ENCODE results near the gene POLR3B. TPM values are rescaled to one million over a fixed set of nuclear protein-coding genes. Genes with fewer than 3 reads are reported as not detected.

Gene POLR3B
- polyA plus RNA-seq, 1 donor (not counting 4 experiments of a cell fraction or from before 2014, with no cell fraction given), result 13.9 TPM

DNA sequence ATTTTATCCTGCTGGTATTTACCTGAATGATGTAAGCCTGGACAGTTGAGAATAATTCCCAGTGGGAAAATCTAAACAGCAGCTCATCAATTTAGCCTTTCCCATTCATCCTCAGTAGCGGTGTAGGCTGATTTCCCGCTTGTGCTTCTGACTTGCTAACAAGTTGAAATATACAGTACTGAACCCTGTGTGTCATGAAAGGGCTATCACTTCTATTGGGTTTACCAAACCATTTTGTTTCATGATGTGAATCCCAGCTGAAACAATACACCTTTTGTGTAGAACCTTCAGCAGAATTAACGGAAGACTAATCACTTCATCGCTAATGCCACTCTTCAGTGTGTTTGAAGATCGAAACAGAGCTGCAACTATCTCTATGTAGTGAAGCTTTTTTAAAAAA lies 88.4 kb downstream of the POLR3B start:
- H3K36me3 ChIP-seq (ENCODE audit: control insufficient read depth in 2 of 2, extremely low read depth in 1 of 2, insufficient read depth in 2 of 2, low read length in 2 of 2), result peaks cover 0 to 5% of the 10 kb centered on the region in 2 experiments
- no peak overlapping the region for H3K9ac ChIP-seq (ENCODE audit: control insufficient read depth, extremely low read depth, insufficient read depth, low read length)
- H3K27me3 ChIP-seq (ENCODE audit: control insufficient read depth, extremely low read depth, insufficient read depth, low read length), result no peaks in the 10 kb centered on the region
- H4K20me1 ChIP-seq (ENCODE audit: control insufficient read depth, extremely low read depth, insufficient read depth, low read length), result no peaks in the 10 kb centered on the region
- no peak overlapping the region for H3K4me3 ChIP-seq (ENCODE audit: control insufficient read depth in 2 of 3, extremely low read depth in 1 of 3, insufficient read depth in 2 of 3, low read depth in 1 of 3, low read length in 3 of 3)
- H3K4me2 ChIP-seq (ENCODE audit: control insufficient read depth, extremely low read depth, insufficient read depth, low read depth, low read length), result no peak overlapping the region
- no peaks in the 10 kb centered on the region for H3K79me2 ChIP-seq (ENCODE audit: control insufficient read depth, insufficient read depth, low read length)
- H3K9me1 ChIP-seq (ENCODE audit: control insufficient read depth, extremely low read depth, insufficient read depth, low read length), result no peaks in the 10 kb centered on the region
- H3K27ac ChIP-seq (ENCODE audit: control insufficient read depth, insufficient read depth, low read length), result no peak overlapping the region
- FAIRE-seq (no peak), DNase-seq (ENCODE audit: low read depth, low spot score) (no peak)
- H3K4me1 ChIP-seq (ENCODE audit: control insufficient read depth, extremely low read depth, insufficient read depth, low read length), result no peaks in the 10 kb centered on the region
- H2AFZ ChIP-seq (ENCODE audit: control insufficient read depth, low read length), result no peak overlapping the region
- no peaks in the 10 kb centered on the region for H3K9me3 ChIP-seq (ENCODE audit: control insufficient read depth, low read depth, low read length)
- dilution Hi-C loops (cut with MboI; ENCODE audit: extremely low pct_ligation_motif_present, low sequenced_read_pairs), result no loop called here
- no peak for TF ChIP-seq EZH2 (IDR thresholded peaks at IDR 0.05; ENCODE audit: low read length)
- TF ChIP-seq, protein P1, sequence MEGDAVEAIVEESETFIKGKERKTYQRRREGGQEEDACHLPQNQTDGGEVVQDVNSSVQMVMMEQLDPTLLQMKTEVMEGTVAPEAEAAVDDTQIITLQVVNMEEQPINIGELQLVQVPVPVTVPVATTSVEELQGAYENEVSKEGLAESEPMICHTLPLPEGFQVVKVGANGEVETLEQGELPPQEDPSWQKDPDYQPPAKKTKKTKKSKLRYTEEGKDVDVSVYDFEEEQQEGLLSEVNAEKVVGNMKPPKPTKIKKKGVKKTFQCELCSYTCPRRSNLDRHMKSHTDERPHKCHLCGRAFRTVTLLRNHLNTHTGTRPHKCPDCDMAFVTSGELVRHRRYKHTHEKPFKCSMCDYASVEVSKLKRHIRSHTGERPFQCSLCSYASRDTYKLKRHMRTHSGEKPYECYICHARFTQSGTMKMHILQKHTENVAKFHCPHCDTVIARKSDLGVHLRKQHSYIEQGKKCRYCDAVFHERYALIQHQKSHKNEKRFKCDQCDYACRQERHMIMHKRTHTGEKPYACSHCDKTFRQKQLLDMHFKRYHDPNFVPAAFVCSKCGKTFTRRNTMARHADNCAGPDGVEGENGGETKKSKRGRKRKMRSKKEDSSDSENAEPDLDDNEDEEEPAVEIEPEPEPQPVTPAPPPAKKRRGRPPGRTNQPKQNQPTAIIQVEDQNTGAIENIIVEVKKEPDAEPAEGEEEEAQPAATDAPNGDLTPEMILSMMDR (optimal IDR thresholded peaks at IDR 0.05 in 1 of 3, IDR thresholded peaks at IDR 0.05 in 1 of 3, conservative IDR thresholded peaks at IDR 0.05 in 1 of 3; ENCODE audit: extremely low read depth in 1 of 3, insufficient read depth in 2 of 3, low read length in 3 of 3), result no peak

DNA sequence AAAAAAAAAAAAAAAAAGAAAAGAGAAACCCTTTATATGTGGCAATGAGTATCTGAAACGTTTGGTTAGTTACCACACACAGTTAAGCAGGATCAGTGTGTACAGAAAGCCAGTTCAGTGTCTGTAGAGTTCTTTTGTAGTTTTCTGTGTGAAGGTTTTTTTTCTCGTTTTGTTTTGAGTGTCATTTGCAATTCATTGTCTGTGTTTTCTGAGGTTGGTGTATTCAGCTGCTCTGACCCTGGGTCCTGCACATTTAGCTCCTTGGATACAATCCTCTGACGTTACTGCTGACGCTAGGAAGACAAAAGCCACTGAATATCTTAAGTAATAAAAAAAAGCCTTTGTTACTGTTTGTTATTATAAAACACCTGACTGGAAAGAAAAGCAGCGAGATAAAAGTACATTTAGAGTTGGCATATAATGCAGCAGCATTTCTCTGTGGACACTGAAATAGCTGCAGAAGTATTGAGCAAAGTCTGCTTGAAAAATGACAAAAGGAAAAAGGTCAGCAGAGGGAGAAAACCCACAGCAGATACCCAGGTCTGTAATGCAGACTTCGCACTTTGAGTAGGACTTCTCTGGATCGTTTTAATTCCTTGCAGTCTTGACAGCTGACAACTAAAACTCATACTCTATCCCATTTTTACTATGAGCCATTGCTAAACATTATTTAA lies 89.0 kb downstream of the POLR3B start:
- TF ChIP-seq EZH2 (IDR thresholded peaks at IDR 0.05; ENCODE audit: low read length), result no peak
- TF ChIP-seq, protein P1 (optimal IDR thresholded peaks at IDR 0.05 in 1 of 3, IDR thresholded peaks at IDR 0.05 in 1 of 3, conservative IDR thresholded peaks at IDR 0.05 in 1 of 3; ENCODE audit: extremely low read depth in 1 of 3, insufficient read depth in 2 of 3, low read length in 3 of 3), result no peak
- Histone ChIP-seq H4K20me1 (ENCODE audit: control insufficient read depth, extremely low read depth, insufficient read depth, low read length) (no peaks in the 10 kb centered on the region), H3K9ac (ENCODE audit: control insufficient read depth, extremely low read depth, insufficient read depth, low read length) (no peak overlapping the region), H3K79me2 (ENCODE audit: control insufficient read depth, insufficient read depth, low read length) (no peaks in the 10 kb centered on the region), H2AFZ (ENCODE audit: control insufficient read depth, low read length) (no peak overlapping the region), H3K9me3 (ENCODE audit: control insufficient read depth, low read depth, low read length) (no peaks in the 10 kb centered on the region), H3K4me1 (ENCODE audit: control insufficient read depth, extremely low read depth, insufficient read depth, low read length) (no peaks in the 10 kb centered on the region), H3K9me1 (ENCODE audit: control insufficient read depth, extremely low read depth, insufficient read depth, low read length) (no peaks in the 10 kb centered on the region), H3K4me3 (ENCODE audit: control insufficient read depth in 2 of 3, extremely low read depth in 1 of 3, insufficient read depth in 2 of 3, low read depth in 1 of 3, low read length in 3 of 3) (no peak overlapping the region), H3K36me3 (ENCODE audit: control insufficient read depth in 2 of 2, extremely low read depth in 1 of 2, insufficient read depth in 2 of 2, low read length in 2 of 2) (peaks cover 0 to 4% of the 10 kb centered on the region in 2 experiments), H3K27me3 (ENCODE audit: control insufficient read depth, extremely low read depth, insufficient read depth, low read length) (no peaks in the 10 kb centered on the region), H3K27ac (ENCODE audit: control insufficient read depth, insufficient read depth, low read length) (no peak overlapping the region), H3K4me2 (ENCODE audit: control insufficient read depth, extremely low read depth, insufficient read depth, low read depth, low read length) (no peak overlapping the region)
- dilution Hi-C loops (cut with MboI; ENCODE audit: extremely low pct_ligation_motif_present, low sequenced_read_pairs), result no loop called here
- DNase-seq (ENCODE audit: low read depth, low spot score), result no peak
- no peak for FAIRE-seq

Measured in keratinocyte (primary cell).